ENCODE data around the gene KYNU.

The KYNU gene

GRCh38 chr2:142938240-142938639, 60.8 kb downstream of the KYNU start:
- H2AFZ ChIP-seq (ENCODE audit: low read depth, low read length), result no peak overlapping the region
- ATAC-seq (ENCODE audit: insufficient read depth, low read depth) (no peak), DNase-seq (no peak)
- no peak overlapping the region for H3K4me3 ChIP-seq (ENCODE audit: low read depth in 1 of 2, low read length in 2 of 2)
- H3K9me3 ChIP-seq (ENCODE audit: insufficient read depth, low read length, severe bottlenecking), result no peaks in the 10 kb centered on the region
- H3K27me3 ChIP-seq (ENCODE audit: insufficient read depth, low read length, poor library complexity), result peaks cover 11% of the 10 kb centered on the region
- no peaks in the 10 kb centered on the region for H3K4me1 ChIP-seq (ENCODE audit: insufficient read depth, low read length)
- no peak overlapping the region for H3K4me2 ChIP-seq (ENCODE audit: insufficient read depth, low read length)
- no peak overlapping the region for H3K9ac ChIP-seq (ENCODE audit: low read depth, low read length)
- no peaks in the 10 kb centered on the region for H3K36me3 ChIP-seq (ENCODE audit: insufficient read depth, low read length)
- no peak for TF ChIP-seq EZH2 (IDR thresholded peaks at IDR 0.05; ENCODE audit: borderline replicate concordance, low read depth, low read length, severe bottlenecking)
- no peak overlapping the region for H3K27ac ChIP-seq (ENCODE audit: low read length)
- H3K79me2 ChIP-seq (ENCODE audit: insufficient read depth, low read length), result no peaks in the 10 kb centered on the region
- no peaks in the 10 kb centered on the region for H4K20me1 ChIP-seq (ENCODE audit: insufficient read depth, low read length)

- Histone ChIP-seq H3K79me2 (ENCODE audit: insufficient read depth, low read length) (no peaks in the 10 kb centered on the region), H3K9me3 (ENCODE audit: insufficient read depth, low read length, severe bottlenecking) (no peaks in the 10 kb centered on the region), H3K27me3 (ENCODE audit: insufficient read depth, low read length, poor library complexity) (peaks cover 11% of the 10 kb centered on the region), H2AFZ (ENCODE audit: low read depth, low read length) (no peak overlapping the region), H4K20me1 (ENCODE audit: insufficient read depth, low read length) (no peaks in the 10 kb centered on the region), H3K36me3 (ENCODE audit: insufficient read depth, low read length) (no peaks in the 10 kb centered on the region), H3K4me2 (ENCODE audit: insufficient read depth, low read length) (no peak overlapping the region), H3K9ac (ENCODE audit: low read depth, low read length) (no peak overlapping the region), H3K4me1 (ENCODE audit: insufficient read depth, low read length) (no peaks in the 10 kb centered on the region), H3K27ac (ENCODE audit: low read length) (no peak overlapping the region), H3K4me3 (ENCODE audit: low read depth in 1 of 2, low read length in 2 of 2) (no peak overlapping the region)
- no peak for DNase-seq
- TF ChIP-seq EZH2 (IDR thresholded peaks at IDR 0.05; ENCODE audit: borderline replicate concordance, low read depth, low read length, severe bottlenecking) (no peak), CTCF (IDR thresholded peaks at IDR 0.05; ENCODE audit: borderline replicate concordance, extremely low read depth, low read length, poor library complexity, severe bottlenecking) (no peak)
- ATAC-seq (ENCODE audit: insufficient read depth, low read depth), result no peak
Observed at GRCh38 chr2:142940606-142941223, 63.3 kb downstream of the KYNU start.

GRCh38 chr2:142942690-142943089, 65.2 kb downstream of the KYNU start:
- Histone ChIP-seq H4K20me1 (ENCODE audit: insufficient read depth, low read length) (no peaks in the 10 kb centered on the region), H3K27me3 (ENCODE audit: insufficient read depth, low read length, poor library complexity) (peaks cover 4% of the 10 kb centered on the region), H3K36me3 (ENCODE audit: insufficient read depth, low read length) (no peaks in the 10 kb centered on the region), H3K4me1 (ENCODE audit: insufficient read depth, low read length) (no peaks in the 10 kb centered on the region), H3K4me3 (ENCODE audit: low read depth in 1 of 2, low read length in 2 of 2) (no peak overlapping the region), H3K9ac (ENCODE audit: low read depth, low read length) (no peak overlapping the region), H3K4me2 (ENCODE audit: insufficient read depth, low read length) (no peak overlapping the region), H3K27ac (ENCODE audit: low read length) (no peak overlapping the region), H2AFZ (ENCODE audit: low read depth, low read length) (no peak overlapping the region), H3K9me3 (ENCODE audit: insufficient read depth, low read length, severe bottlenecking) (no peaks in the 10 kb centered on the region), H3K79me2 (ENCODE audit: insufficient read depth, low read length) (no peaks in the 10 kb centered on the region)
- DNase-seq (no peak), ATAC-seq (ENCODE audit: insufficient read depth, low read depth) (no peak)
- TF ChIP-seq CTCF (IDR thresholded peaks at IDR 0.05; ENCODE audit: borderline replicate concordance, extremely low read depth, low read length, poor library complexity, severe bottlenecking) (no peak), EZH2 (IDR thresholded peaks at IDR 0.05; ENCODE audit: borderline replicate concordance, low read depth, low read length, severe bottlenecking) (no peak)

GRCh38 chr2:142944264-142944663, 66.8 kb downstream of the KYNU start:
- Histone ChIP-seq H3K79me2 (ENCODE audit: insufficient read depth, low read length) (no peaks in the 10 kb centered on the region), H3K4me1 (ENCODE audit: insufficient read depth, low read length) (no peaks in the 10 kb centered on the region), H3K27ac (ENCODE audit: low read length) (no peak overlapping the region), H3K9me3 (ENCODE audit: insufficient read depth, low read length, severe bottlenecking) (no peaks in the 10 kb centered on the region), H2AFZ (ENCODE audit: low read depth, low read length) (no peak overlapping the region), H3K4me2 (ENCODE audit: insufficient read depth, low read length) (no peak overlapping the region), H3K27me3 (ENCODE audit: insufficient read depth, low read length, poor library complexity) (peaks cover 4% of the 10 kb centered on the region), H3K9ac (ENCODE audit: low read depth, low read length) (no peak overlapping the region), H3K4me3 (ENCODE audit: low read depth in 1 of 2, low read length in 2 of 2) (no peak overlapping the region), H3K36me3 (ENCODE audit: insufficient read depth, low read length) (no peaks in the 10 kb centered on the region), H4K20me1 (ENCODE audit: insufficient read depth, low read length) (no peaks in the 10 kb centered on the region)
- ATAC-seq (ENCODE audit: insufficient read depth, low read depth), result no peak
- no peak for DNase-seq
- TF ChIP-seq CTCF (IDR thresholded peaks at IDR 0.05; ENCODE audit: borderline replicate concordance, extremely low read depth, low read length, poor library complexity, severe bottlenecking) (no peak), EZH2 (IDR thresholded peaks at IDR 0.05; ENCODE audit: borderline replicate concordance, low read depth, low read length, severe bottlenecking) (no peak)

Measured in DND-41 (cell line).